GM21381 (cell line): Measurements from ENCODE around the gene PPIL1.

Source experiments
- ATAC-seq: cut with Tn5 transposase; IDR thresholded peaks from one replicate; pipeline ENCODE4 v1.9.1; 2021; ENCODE audit warnings: mild to moderate bottlenecking, moderate library complexity; ENCODE audit not compliant: unreplicated experiment

PPIL1 gene

DNA sequence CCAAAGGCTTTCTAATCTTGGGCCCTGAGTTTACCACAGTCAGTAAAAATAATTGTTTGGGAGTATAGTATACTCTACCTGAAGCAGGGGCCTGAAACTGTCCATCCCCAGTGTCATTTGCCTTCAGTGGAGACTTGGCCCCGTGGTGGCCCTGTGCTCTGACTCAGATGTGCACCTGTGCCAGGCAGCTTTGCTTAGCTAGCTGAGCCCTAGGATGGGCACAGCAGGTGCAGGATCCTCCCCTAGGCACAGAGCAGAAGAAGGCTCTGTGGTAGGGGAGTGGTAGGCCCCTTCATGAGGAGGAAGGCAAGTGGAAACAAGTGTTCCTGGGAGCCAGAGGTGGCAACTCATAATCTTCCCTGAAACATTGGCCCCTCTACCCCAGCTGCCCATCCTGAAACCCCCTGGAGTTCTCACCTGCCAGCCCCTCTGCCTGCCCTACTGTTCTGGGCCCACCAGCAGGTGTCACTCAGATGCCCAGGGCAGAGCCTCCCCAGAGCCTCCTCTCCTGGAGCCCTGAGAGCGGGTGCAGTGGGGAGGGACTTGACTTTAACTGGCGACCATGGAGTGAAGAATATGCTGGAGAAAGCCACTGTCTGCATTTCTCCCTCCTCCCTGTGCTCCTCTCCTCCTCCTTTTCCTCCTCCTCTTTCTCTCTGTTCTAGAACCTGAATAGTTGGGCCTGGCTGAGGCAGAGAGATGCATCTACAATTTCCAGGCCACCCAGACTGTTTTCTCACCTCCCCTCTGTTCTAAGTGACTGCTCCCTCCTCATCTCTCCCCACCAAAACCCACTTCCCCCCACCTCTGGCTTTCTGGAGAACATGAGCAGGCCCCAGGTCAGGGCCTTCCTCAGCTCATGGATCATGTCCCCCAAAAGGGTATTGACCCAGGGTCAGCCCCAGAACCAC, 38.2 kb downstream of the PPIL1 start:
- ATAC-seq, result no peak

DNA sequence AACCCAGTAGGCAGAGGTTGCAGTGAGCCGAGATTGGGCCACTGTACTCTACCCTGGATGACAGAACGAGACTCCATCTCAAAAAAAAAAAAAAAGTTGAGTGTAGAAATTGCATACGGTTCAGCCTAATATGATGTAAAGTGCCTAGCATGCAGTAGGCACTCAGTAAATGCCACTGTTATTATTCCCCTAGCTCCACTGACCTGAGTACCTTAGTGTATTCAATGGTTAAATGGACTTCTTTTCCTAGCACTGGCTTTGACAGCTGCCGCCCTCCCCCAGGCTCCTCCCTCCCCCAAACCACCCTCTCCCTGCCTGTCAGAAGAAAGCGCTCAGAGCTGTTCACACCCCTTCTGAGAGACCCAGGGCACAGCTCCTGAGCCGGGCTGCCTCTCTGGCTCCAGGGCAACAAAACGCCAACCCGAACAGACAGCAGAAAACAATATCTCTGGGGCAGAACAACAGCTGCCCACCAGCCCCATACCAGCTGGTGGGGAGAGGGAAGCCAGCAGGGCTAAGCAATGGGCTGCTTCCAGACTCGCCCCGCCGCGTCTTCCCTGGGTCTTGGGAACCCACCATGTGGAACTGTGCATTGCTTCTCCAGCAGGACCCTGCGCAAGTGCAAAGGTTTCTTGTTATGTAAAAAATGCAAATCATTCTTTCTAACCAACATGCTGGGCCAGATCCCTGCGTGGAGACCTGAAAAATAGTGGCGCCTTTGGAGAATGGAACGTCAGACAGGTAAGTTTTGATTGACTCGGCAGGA, 39.8 kb downstream of the PPIL1 start:
- no peak for ATAC-seq

DNA sequence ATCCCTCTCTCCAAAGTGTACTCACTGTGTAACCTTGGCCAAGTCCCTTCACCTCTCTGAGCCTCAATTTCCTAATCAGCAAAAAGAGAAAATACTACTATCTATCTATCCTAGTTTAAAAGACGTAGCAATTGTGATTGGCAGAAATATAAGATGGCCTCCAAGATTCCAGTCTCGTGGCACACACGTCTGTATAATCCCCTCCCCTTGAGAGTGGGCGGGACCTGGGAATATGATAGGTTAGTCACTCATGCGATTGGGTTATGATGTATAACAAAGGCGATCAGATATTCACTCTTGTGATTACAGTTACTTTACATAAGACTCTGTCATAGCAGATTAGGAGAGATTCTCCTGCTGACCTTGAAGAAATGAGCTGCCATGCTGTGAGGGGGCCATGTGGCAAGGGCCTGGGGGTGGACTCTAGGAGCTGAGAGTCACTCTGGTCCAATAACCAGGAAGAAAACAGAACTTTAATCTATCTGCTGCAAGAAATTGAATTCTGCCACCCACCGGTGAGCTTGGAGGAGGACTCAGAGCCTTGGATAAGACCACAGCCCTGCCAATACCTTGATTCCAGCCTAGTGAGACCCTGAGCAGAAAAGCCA, 41.3 kb downstream of the PPIL1 start:
- ATAC-seq, result no peak

DNA sequence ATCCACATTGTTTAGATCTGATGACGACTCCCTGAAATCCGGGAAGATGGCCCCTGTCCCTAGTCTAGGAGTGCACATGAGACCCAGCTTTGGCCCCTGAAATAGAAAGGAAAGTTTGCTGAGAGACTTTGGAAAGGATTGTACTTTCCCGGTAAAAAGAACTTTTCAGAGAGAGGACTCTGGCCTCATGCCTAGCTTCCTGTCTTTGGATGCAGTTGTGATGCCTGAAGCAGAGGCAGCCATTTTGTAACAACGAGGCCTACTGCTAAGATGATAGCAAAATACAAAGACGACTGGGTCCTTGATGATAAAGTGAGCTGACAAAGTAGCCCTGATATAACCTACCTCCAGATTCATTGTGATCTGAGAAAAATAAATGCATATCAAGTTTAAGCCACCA, 42.3 kb downstream of the PPIL1 start:
- no peak for ATAC-seq

DNA sequence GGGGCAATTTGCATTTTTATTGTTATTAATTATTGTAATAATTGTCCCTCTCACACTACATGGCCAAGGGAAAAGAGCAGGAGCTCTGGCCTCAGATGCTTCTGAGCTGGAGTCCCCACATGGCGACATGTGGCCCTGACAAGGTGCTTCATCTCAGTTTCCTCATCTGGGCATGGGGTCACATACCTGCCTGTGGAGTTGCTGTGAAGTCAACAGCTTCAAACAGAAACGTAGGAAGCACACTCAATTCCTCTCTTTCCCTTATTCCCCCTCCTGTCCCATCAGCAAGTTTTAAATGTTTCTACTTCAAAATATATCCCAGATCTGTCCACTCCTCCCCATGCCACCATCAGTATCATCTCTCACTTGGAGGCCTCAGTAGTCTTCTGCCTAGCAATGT, 44.0 kb downstream of the PPIL1 start:
- no peak for ATAC-seq

DNA sequence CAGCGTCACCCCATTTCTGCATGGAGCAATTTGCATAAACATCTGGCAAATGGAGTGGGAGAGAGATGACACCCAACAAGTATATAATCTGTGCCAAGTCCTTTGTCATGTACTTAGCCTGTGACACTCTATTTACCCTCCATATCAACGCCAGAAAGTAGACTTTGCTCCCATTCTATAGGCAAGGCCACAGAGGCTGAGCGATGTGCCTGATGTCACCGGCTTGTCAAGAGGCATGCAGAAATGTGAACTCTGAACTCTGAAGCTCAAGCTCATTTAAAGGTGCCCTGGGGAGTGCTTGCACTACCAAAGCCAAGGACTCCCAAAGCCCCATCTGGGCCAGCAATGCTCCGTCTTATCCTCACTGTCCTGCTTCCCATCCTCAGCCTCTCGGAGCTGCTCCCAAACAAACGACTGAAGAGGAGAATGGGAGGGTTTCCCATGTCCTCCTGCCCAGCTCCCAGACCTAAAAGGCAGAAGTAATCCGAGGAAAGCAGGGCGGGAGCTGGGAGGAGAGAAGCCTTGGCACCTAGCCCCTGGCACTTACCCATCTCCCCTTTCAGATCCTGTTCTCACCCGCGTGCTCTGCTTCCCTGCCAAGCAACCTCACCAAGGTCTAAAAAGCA, 44.6 kb downstream of the PPIL1 start:
- ATAC-seq, result no peak

DNA sequence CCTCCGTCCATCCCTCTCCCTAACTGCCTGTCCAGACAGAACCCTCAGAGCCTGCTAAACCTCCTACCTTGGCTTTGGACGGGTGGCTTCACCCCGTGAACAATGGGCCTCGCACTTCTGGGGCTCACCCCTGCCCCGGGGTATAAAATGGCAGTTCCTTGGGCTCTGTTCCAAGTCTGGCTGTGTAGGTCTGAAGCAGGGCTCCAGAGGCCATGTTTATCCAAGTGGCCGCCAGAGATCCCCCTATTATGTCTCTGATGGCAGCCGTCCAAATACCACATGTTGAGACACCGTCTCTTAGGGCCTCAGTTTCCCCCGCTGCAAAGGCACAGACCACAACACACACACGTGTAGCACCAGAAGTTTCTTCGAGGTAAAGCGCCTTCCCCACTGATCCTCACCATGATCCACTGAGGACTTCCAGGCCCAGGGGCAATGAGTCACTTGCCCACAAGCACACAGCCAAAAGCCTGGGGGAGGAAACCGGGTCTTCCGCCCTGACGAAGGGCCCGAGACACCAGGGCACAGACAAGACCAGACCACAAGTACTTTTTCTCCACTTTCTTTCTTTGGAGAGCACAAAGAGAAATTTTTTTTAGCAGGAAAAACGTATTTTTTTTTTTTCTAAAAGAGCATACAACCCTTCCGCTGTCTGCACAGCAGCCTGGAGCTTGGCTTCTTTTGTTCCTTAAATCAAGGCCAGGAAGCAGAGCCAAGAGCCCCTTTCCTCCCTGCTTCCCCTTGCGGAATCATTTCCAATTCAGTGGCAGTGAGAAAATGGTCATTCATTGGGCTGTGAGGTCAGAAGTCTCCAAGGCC, 47.1 kb downstream of the PPIL1 start:
- ATAC-seq, result no peak

DNA sequence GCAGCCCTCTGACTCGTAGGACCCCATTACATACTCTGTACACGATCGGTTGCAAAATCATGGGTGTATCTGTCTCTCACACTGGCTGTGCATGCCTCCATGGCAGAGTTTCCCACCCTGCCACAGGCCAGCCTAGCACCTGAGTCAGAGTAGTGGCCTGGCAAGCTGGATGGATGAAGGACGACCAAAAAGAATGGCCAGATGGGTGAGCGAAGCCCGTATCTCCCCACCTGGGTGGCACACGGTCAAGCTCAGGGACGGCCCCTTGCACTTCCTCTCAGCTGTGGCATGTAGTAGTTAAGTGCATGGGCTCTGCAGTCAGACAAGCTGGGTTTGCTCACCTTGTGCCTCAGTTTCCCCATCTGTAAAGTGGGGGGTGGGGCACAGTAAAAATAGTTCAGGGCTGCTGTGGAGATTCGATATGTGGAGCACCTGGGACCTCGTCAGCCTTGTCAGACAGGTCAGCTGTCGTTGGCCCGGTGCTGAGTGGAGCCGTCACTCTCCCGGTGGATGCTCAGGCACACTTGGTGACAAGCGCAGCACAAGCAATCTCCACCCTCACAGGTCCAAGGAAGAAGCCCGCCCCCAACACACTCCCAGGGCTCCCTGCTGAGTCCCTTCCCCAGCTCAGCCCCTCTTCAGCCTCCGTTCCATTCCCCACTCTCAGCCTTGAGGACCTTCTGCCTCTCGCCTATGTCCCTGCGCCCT, 47.9 kb downstream of the PPIL1 start:
- no peak for ATAC-seq

DNA sequence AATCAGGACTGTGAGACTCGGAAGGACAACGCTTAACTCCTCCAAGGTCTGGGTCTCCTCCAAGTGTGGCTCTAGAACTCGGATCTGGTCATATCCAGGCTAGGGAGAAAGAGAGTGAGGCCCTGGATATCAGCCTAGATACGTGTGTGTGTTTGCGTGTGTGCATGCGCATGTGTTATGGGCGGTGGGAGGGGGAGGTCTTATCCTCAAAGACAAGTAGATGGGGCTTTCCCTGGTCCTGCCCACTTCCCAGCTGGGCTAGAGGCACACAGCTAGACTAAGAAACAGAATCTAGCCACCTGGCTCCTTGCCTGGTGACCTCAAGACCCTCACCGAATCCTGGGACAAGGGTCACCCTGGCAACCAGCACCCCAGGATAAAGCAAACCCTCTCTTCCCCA, 48.6 kb downstream of the PPIL1 start:
- ATAC-seq, result no peak

DNA sequence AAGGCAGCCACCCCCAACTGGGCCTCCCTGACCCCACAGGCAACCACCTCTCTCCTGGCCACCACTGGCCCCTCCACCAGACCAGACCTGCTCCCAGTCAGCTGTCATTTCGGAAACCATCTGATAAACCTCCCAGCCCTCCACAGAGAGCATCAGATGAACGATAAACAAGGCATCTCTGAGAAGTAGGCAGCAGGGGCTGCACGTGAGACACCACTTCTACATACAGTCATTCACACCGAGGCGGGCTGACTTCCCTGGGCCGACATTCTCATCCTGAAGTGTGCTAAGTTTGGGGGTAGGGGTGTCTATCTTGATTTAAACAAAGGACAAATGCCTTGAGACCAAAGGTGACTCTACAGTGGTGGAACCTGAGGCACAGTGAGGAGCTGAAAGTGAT, 49.2 kb downstream of the PPIL1 start:
- no peak for ATAC-seq

DNA sequence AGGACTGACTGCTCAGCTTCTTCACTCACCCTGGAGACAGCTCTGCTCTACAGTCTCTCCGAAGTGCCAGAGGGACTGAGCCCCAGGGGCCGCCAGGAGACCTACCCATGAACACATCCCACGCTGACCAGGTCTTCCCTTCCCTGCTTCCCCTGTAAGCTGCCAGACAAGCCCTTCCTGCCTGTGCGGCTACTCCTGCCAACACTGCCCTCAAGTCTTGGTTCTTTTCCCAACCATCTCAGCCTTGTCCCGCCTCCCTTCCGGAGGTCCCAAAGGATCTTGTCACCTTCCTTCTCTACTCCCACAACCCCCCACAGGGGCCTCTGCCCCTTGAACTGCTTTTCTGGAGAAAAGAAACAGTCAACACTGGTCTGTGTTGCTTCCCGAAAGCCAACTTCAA, 50.4 kb downstream of the PPIL1 start:
- no peak for ATAC-seq

DNA sequence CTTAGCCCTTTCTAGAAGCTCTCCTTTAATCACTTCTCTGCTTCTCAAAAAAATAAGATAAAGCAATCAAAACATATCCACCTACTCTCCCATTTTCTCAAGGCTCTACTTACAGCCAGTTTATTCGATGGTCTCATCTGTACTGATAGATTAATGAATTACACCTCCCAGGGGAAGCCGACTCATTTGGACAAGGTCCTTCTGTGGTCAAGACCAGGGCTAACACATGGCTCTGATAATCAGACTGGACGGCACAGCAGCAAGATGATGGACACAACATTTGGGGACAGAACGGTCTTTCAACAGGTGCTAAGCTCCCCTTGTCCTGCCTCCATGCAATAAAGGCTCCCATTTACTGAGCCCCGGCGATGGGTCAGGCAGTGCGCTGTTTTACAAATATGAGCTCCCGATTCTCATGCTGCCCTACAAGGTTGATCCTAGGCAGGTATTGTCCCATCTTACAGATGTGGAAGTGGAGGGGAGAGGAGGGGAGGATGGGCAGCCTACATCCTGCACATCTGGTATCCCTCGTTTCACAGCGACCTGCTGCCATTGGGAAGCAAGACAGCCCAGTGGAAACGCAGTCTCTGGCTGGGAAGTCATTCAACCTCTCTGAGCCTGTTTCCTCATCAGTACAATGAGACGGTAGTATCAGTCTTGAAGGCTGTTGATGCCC, 51.0 kb downstream of the PPIL1 start:
- no peak for ATAC-seq

DNA sequence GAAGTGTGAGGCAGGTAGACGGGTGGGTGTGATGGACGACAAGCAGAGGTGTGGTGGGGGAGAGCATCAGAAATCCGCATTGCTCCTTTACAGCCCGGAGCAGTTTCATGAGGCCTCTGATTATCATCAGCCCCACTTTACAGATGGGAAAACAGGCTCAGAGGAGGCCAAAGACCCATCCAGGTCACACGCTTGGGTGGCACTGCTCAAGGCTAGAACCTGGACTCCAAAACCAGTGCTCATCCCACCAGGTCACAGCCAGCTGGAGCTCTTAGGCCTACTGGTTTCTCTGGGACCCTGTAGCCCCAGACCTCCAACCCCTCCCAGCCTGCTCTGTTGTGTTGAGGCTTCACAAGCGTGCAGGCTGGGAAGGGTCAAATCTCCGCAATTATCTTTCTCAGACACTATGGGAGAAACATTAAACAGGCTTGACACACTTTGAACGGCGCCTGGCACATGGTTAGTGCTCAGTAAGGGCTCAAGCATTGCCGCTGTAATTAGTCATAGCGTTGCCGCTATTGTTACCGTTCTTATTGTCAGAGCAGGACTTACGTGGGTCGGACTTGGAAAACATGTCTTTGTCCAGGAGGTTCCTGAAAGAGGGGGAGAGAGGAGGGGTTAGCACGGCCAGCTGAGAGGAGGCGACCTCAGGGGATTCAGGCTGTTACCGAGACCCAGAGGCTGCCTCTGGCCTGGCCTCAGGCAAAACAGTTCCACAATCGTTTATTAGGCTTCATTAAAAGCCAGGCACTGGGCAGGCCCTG, 51.9 kb downstream of the PPIL1 start:
- ATAC-seq, result no peak

DNA sequence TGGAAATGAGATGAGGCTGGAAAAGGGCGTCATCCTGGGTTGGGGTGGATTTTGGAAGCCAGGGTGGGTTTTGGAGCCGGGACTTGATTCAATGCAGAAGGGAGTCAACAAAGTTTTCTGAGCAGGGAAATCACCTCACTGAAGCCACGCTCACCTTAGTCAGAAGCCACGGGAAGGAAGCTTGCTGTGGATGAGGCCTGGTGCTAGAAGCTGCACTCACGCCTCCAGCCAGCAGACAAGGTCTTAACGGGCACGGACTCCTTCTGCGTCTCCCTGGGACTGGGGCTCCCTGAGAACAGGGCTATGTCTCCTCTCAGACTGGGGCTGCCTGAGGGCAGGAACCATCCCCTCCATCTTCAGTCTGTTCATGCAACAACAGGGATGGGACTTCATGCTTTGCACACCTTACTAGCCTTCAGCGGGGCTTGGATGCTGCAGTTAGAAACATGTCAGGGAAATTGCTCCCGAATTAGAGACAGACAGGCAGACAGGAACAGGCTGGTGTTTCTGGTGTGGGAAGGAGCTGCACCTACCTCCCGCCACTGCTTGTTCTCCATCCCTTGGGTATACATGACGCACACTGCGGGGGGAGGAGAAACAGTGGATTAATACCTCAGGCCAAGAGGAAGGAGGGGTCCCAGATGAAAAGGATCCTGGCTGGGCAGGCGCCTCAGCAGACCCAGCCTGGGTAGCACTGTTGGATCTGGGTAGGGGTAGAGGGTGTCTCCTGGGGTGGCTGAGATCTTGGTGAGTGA, 52.8 kb downstream of the PPIL1 start:
- ATAC-seq, result no peak

DNA sequence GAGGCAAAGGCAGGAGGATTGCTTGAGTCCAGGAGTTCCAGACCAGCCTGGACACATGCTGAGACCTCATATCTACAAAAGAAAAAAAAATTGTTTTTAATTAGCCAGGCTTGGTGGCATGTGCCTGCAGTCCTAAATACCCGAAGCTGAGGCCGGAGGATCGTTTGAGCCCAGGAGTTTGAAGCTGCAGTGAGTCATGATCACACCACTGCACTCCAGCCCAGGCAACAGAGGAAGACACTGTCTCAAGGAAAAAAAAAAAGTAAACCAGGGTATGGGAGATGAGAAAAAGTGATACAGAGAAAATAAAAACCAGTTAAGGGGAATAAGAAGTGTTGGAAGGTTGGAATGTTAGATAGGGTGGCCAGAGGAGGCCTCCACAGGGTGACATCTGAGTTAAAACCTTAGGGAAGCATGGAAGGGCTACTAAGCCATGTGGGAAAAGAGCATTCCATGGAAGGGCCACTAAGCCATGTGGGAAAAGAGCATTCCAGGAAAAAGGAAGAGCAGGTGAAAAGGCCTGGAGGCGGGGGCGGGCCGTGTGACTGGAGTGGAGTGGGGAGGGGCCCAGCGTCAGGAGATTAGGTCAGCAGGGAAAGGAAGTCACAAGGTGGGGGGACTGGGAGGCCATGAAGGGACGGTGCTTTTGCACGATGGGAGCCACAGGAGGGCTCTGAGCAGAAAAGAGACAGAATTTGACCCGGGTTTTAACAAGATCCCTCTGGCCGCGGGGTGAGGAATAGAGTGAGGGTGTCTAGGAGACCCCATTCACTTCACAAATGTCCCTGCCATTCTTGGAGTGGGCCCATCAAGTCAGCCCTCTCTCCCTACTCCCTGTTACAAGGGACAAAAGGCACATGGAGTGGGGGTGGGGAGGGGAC, 53.7 kb downstream of the PPIL1 start:
- ATAC-seq, result no peak

DNA sequence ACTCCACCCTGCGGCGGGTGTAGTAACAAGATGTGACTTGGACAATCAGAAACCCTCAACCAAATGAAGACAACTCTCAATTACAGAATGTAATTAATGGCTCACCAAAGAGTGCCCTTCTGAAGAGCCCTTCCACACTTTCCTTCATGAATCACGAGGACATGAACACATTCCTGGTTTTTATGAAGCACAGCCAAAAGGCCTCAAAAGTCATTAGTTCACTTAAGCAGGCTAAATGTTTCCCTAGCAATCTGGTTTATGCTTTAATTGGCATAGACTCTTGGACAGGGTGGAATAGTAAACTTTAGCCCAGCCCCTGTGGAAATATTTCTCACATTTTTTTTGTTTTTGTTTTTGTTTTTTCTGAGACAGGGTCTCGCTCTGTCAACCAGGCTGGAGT, 55.8 kb downstream of the PPIL1 start:
- ATAC-seq, result no peak

DNA sequence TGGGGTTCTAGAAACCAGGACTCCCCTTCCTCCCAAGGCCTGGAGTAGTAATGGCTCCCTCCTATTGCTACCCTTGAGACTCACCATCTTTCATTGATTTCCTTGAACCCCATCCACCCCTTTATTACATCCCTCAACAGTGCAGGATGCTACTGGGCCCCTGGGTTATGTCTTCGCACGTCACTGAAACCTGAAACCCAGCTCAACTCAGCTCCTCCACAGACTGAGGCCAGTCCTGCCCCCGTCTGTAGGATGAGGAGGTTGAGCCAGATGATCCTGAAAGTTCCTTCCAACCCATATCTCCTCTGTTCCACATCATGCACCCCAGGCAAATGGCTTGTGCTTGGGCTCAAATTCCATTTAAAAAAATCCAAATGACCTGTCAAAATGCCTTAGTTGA, 56.8 kb downstream of the PPIL1 start:
- ATAC-seq, result no peak
